Activated CD8-positive, alpha-beta T cell treated with anti-CD3 and anti-CD28 coated beads, Interleukin-2, amount 10 ng/mL, durations not matched to agents 7 days and 5 days (primary cell): ENCODE data around the gene SLC17A9. TPM values are rescaled to one million over a fixed set of nuclear protein-coding genes. Genes with fewer than 3 reads are reported as not detected.

Source experiments
- ATAC-seq: fragments of 150-1000 bp; cut with Tn5 transposase; one replicate; pipeline ENCODE4 v1.10.0; 2021; ENCODE audit warnings: moderate library complexity
- CTCF ChIA-PET: fragments of 350-600 bp; sonication (Branson Sonifier 250); formaldehyde crosslinking; loops from one replicate; lab custom pipeline; 2021; ENCODE audit warnings: antibody characterized with exemption; lab: Charles Lee
- POLR2A ChIA-PET: fragments of 350-600 bp; sonication (Branson Sonifier 250); formaldehyde crosslinking; loops from one replicate; lab custom pipeline; 2021; ENCODE audit warnings: antibody characterized with exemption; lab: Charles Lee
- DNase-seq: peaks from one replicate; pipeline ENCODE4 v3.0.0-alpha.2; 2020
- H3K27ac Mint-ChIP-seq: one replicate; pipeline ENCODE4 v1.8.0; 2021; ENCODE audit warnings: mild to moderate bottlenecking, mixed read lengths
- H3K27me3 Mint-ChIP-seq: one replicate; pipeline ENCODE4 v1.8.0; 2021; ENCODE audit warnings: low read depth, mixed read lengths
- H3K36me3 Mint-ChIP-seq: one replicate; pipeline ENCODE4 v1.8.0; 2021; ENCODE audit warnings: low read depth, mixed read lengths
- H3K4me1 Mint-ChIP-seq: one replicate; pipeline ENCODE4 v1.8.0; 2021; ENCODE audit warnings: low read depth, mixed read lengths
- H3K4me3 Mint-ChIP-seq: one replicate; pipeline ENCODE4 v1.8.0; 2021; ENCODE audit warnings: mild to moderate bottlenecking, mixed read lengths
- H3K9me3 Mint-ChIP-seq: one replicate; pipeline ENCODE4 v1.8.0; 2022; ENCODE audit warnings: mixed read lengths; ENCODE audit not compliant: insufficient read depth
- total RNA-seq, 2 experiments: library from RNA; stranded (reverse); gene quantifications; one replicate each; pipeline ENCODE4 v1.2.3, GENCODE V29; 2021

Gene SLC17A9
- total RNA-seq, 2 experiments from 2014 or later, result 57.8 to 69.7 TPM

GRCh38 chr20:63015662-63016361, 63.3 kb downstream of the SLC17A9 start:
- Mint-ChIP-seq H3K27me3 (peaks cover 34% of the 10 kb centered on the region), H3K4me1 (no peaks in the 10 kb centered on the region), H3K9me3 (peaks cover 16% of the 10 kb centered on the region), H3K36me3 (peaks cover 2% of the 10 kb centered on the region), H3K27ac (no peak overlapping the region), H3K4me3 (no peak overlapping the region)
- no peak for ATAC-seq
- POLR2A ChIA-PET, result no interaction called here
- CTCF ChIA-PET, result no interaction called here
- DNase-seq, result no peak

GRCh38 chr20:63016514-63017075, 64.1 kb downstream of the SLC17A9 start:
- Mint-ChIP-seq H3K27ac (peak overlapping the region; percentile 48), H3K4me1 (no peaks in the 10 kb centered on the region), H3K36me3 (peaks cover 2% of the 10 kb centered on the region), H3K4me3 (no peak overlapping the region), H3K9me3 (peaks cover 16% of the 10 kb centered on the region), H3K27me3 (peaks cover 34% of the 10 kb centered on the region)
- ChIA-PET POLR2A (no interaction called here), CTCF (no interaction called here)
- no peak for ATAC-seq
- DNase-seq, result no peak

- no peak overlapping the region for H3K27ac Mint-ChIP-seq
Observed at GRCh38 chr20:63017076-63017825, 64.7 kb downstream of the SLC17A9 start.

GRCh38 chr20:63017826-63018411, 65.4 kb downstream of the SLC17A9 start:
- DNase-seq, result no peak
- ATAC-seq, result no peak
- Mint-ChIP-seq H3K4me1 (no peaks in the 10 kb centered on the region), H3K27ac (no peak overlapping the region), H3K4me3 (no peak overlapping the region), H3K9me3 (peaks cover 13% of the 10 kb centered on the region), H3K36me3 (peaks cover 2% of the 10 kb centered on the region), H3K27me3 (peaks cover 27% of the 10 kb centered on the region)
- CTCF ChIA-PET, result no interaction called here
- POLR2A ChIA-PET, result no interaction called here

More at GRCh38 chr20:63017076-63017825, 64.7 kb downstream of the SLC17A9 start:
- ChIA-PET CTCF (no interaction called here), POLR2A (no interaction called here)
- Mint-ChIP-seq H3K36me3 (peaks cover 2% of the 10 kb centered on the region), H3K27me3 (peaks cover 31% of the 10 kb centered on the region), H3K4me1 (no peaks in the 10 kb centered on the region), H3K4me3 (no peak overlapping the region), H3K9me3 (peaks cover 16% of the 10 kb centered on the region)
- no peak for DNase-seq
- ATAC-seq, result no peak

Other genes starting within 250 kb of the SLC17A9 start
- gene NTSR1, start 243.9 kb upstream of the SLC17A9 start, total RNA-seq, result under 1 TPM; 0.13 to 0.21 TPM
- 10 to 100 TPM; 18.3 to 19.2 TPM for gene MRGBP, start 156.2 kb upstream of the SLC17A9 start, total RNA-seq
- gene OGFR, start 147.9 kb upstream of the SLC17A9 start, total RNA-seq, result 10 to 100 TPM; 67.0 to 76.6 TPM
- not detected for gene COL9A3, start 135.7 kb upstream of the SLC17A9 start, total RNA-seq
- 1 to 10 TPM; 7.9 to 9.6 TPM for gene TCFL5, start 90.9 kb upstream of the SLC17A9 start, total RNA-seq
- gene DIDO1, start 26.2 kb upstream of the SLC17A9 start, total RNA-seq, result 10 to 100 TPM; 69.6 to 74.0 TPM
- 10 to 100 TPM; 37.3 to 39.7 TPM for gene GID8, start 14.6 kb upstream of the SLC17A9 start, total RNA-seq
- gene BHLHE23, start 54.3 kb downstream of the SLC17A9 start, total RNA-seq, result not detected